Stimulated activated CD8-positive, alpha-beta memory T cell treated with anti-CD3 and anti-CD28 coated beads, Interleukin-2, amount 100 ng/mL, for 48 hours (primary cell): ENCODE measurements around the gene AKAP6.
"Not testable (repeated sequence)": the region's sequence is repeated elsewhere in the genome, so short reads cannot be mapped to it uniquely, and the experiment has no call there.

Experiments used
- DNase-seq, 2 donors: peaks; one replicate each; pipeline ENCODE4 v3.0.0-alpha.2; 2020; ENCODE audit warnings: low read depth in 2 of 2

AKAP6 gene

DNA sequence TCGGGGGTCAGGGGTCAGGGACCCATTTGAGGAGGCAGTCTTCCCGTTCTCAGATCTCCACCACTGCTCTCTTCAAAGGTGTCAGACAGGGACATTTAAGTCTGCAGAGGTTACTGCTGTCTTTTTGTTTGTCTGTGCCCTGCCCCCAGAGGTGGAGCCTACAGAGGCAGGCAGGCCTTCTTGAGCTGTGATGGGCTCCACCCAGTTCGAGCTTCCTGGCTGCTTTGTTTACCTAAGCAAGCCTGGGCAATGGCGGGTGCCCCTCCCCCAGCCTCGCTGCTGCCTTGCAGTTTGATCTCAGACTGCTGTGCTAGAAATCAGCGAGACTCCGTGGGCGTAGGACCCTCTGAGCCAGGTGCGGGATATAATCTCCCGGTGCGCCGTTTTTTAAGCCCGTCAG lies 254.3 kb downstream of the AKAP6 start:
- DNase-seq = not testable (repeated sequence)

DNA sequence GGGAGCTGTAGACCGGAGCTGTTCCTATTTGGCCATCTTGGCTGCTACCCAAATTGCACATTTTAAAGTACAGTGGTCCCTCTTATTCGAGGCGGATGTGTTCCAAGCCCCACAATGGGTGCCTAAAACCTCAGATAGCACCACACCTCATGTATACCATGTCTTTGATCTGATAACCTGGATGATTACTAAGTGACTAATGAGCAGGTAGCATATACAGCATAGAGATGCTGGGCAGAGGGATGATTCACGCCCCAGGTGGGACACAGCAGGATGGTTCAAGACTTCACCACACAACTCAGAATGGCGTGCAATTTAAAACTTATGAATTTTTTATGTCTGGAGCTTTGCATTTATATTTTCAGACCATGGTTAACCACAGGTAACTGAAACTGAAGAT lies 255.0 kb downstream of the AKAP6 start:
- DNase-seq = no peak

DNA sequence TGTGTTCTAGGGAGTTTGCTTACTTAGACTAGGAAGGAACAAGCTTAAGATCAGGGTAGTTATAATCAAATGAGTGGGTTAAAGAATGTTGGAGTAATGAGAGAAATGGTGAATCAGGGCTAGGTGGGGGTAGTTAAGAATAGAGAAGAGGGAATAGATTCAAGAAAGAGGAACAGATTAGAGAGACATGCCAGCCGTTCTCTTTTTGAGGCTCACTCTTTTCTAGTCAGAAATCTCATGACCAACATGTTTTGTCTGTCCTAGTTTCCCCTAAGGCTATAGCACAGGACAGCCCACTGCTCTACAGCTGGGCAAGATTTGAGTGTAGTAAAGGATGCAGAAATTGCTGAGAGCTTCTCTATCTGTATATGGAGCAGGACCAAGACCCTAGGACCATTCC lies 258.4 kb downstream of the AKAP6 start:
- DNase-seq = no peak

DNA sequence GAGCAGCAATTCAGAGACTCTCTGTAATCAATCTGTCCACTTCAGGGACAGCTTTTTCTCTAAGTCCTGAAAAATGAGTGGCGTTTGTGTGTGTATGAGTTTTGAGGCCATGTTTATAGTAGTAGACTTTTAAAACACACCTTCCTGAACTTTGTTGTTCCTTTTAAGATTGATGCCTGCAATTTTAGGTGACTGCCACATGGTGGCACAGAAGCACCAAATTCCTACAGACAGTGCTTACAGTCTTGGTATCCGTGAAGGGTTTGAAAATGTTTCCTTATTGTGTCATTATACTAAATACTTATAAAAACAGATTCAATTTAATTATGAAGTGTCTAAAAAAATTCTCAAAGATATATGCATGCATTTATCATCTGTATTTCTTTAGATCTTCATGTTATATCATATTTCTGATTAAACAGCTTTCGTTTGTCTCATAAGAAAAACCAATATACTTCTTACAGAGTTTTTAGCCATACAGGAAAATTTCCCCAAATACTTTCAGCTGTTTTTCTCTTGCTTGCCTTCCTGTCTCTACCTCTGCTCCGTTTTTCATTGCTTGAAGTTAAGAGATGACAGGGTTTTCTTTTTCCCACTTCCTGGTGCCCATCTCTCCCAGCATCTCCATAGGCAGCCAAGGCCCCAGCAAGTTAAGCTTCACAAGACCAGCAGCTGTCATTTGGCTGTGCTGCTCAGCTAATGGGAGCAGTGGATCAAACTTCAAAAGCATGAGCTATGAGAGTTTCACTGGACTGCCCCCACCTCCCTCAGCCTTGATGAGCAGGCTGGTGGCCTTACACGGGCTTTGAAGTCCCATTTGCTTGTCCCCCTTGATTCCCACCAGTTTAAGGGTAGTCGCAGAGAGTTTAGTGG lies 259.6 kb downstream of the AKAP6 start:
- DNase-seq = no peak

DNA sequence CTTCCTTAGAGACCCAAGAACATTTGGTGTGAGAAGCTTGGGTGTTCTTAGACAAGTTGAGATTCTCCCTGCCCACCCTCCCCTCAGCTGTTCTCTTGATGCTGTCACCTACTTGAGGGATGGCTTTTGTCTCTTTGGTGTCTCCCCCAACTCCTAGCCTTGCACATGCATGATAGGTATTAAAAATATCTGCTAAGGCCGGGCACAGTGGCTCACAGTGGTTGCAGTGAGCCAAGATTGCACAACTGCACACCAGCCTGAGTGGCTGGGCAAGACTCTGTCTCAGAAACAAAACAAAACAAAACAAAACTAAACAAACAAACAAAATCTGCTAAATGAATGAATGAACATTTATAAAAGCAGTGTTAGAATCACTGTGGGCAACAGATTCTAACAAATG lies 261.1 kb downstream of the AKAP6 start:
- DNase-seq = no peak

DNA sequence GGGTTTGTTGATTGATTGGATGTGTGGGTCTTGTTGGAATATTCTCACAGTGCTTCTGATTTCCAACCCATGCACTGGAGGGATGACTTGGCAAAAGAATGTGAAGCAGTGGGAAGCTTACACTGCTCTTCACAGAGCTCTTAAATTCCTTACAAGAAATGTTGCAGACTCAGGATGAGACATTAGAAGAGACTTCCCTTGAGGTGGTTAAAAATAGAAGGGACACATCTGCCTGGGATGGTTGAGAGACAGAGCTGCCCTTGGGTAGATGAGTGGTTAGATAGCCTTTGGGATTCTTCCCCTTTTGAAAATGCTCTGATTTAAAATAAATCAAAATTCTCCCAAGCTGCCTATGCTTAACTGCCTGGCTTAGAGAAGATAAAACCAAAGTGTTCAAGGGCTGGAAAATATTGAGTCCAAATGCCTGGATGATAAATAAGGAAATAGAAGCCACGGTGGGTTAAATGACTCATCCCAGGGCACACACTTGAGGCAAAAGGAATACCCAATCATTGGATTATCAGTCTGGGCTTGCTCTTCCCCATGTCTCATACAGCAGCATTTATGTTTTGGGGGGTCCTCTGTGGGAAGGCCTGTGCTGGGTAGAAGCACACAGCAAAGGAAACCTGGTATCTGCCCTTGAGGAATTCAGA lies 264.3 kb downstream of the AKAP6 start:
- DNase-seq = no peak

DNA sequence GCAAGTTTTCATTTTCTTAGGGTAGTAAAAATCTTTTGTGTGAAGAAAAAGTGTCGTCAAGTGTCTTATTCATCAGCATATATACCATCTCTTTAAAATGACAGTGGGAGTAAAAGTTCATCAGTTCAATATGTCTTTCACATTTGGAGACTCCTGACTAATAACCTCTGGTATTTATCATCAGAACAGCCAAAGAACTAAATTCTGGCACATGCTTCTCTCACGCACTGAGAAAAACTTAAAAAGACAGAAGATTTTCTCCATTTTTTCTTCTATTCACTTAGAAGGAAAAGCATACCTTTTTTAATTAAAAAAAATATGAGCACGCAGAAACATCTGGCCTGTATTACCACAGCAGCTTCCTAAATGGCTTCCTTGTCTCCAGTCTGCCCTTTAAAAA lies 265.7 kb downstream of the AKAP6 start:
- no peak for DNase-seq

DNA sequence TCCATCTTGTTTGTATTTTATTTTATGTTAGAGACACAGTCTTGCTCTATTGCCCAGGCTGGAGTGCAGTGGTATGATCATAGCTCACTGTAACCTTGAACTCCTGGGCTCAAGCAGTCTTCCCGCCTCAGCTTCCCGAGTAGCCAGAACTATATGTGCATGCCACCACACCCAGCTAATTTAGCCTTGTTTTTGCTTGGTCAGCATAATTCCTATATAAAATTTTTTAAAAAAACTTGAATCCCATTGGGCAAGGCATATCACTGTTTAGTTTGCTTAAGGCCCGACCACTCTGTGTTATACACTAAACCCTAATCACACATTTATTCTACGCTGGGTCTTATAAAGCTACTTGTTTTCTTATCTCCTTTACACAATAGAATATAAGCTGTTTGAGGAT lies 266.4 kb downstream of the AKAP6 start:
- DNase-seq = no peak

DNA sequence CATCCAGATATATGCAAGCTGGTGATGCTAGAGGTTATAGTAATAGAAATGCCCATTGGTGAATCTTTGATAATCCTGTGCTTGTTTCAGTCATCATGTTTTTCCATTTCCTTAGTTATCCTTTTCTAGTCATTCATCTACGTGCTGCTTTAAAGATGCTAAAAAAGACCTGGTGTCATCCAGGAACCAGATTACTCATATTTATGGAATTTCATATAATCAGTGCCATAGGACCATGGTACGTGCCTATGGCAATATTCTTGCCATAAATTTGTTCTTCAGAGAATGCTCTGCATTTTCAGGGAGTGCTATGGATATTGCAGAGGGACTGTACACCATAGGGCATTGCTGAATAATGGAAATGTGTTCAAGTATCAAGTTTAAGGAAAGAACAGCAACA lies 267.3 kb downstream of the AKAP6 start:
- DNase-seq = no peak

DNA sequence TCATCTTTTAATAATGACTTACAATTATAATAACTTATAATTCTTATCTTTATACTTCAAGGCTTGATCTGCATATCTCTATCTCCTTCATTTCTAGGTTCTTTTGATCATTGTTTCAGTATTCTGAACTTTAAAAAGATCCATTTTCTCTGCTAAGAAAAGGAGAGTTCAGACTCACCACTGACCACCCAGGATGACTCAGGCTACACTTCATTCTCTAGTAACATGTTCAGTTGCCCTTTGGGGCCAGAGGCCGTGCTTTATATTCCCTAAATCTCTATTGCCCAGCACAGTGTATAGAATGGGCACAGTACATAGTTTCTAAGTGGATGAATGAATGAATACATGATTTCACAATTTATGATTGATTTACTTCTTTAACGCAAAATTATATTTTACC lies 268.7 kb downstream of the AKAP6 start:
- no peak for DNase-seq

DNA sequence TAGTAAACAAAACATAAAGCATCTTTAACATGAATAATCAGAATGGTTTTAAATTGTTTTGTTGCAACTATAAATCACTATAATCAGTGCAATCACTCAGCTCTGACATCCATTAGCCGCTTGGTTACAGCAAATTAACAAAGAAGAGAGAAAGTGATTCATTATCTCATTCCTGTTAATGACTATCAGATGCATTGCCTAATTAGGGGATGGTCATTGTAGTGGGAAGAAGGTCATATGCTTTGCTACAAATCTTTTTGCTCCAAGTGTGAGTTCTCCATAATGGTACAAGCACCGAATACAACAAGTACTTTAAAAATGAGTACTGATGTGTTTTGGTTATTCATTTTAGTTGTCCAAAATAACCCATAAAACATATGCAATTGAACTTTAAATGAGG lies 272.0 kb downstream of the AKAP6 start:
- DNase-seq = no peak

DNA sequence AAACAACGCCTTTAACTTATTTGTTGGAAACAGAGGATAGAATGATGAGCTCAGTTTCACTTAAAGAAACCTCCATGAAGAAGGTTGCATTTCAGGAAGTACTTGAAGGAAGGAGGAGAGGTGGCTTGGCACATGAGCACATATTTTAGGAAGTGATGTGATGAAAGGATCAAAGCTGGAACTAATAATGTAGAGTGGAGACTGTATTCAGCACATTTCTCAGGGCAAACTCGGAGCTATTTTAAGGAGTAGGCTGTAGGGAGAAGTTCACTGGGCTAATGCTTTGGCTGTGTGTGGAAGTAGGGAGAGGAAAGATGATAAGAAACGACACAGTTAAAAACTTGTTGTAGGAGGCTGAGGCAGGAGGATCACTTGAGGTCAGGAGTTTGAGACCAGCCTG lies 272.8 kb downstream of the AKAP6 start:
- DNase-seq = no peak

DNA sequence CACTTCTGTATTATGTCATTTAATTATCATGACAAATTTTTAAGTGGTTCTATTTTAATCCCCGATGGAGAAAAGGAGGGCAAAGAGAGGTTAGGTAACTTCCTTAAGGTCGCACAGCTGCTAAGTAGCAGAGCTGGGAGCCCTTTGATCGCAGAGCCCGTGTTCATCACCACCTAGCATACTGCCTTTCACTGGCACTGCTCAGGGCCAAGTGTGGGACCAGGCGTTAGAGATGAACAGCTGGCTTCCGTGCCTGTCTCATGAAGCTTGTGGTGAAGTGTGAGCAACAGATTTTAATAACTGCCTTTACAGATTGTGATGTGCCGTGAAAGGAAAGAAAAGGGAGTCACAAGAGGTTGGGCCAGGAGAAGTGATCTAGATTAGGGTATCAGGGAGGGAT lies 273.6 kb downstream of the AKAP6 start:
- DNase-seq = no peak

DNA sequence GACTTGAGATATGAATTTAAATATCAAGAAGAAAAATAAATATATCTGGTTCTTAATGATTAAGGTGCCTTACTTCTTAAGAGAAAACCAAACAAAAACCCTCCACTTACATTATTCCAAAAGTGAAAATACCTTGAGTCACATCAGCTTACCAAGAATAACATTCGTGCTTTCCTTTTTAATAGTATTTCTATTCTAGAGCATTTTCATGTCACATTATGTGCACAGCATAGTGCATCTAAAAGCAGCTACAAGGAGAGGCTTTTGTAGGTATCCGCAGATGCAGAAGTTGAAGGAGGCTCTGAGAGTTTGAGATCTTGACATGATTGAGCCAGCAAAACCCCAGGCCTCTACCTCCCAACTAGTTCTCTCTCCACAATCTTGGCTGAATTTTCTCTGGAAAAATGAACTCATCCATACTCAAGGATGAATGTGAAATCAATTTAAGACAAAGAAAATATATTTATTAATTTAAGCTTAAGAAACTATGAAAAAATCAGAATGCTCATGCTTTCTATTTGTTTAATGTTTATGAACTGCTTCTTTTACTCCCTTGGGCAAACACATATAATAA lies 275.0 kb downstream of the AKAP6 start:
- DNase-seq = no peak

DNA sequence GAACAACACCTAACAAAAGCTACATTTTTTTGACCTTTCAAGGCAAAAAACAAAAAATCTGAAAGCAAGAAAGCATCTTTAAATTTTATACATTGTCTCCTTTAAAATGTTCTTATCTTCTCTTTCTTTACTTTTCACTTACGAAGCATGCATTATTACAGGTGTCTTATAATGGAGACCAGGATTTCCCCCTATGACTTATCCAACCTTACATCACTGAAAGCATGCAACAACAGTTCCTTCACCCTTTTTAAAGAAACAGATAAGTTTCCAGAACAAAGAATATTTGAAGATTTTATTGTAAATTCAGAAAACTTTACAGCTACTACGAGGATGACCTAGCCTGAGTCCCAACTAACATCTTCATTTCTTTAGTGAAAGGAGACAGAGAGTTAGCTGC lies 277.2 kb downstream of the AKAP6 start:
- no peak for DNase-seq

DNA sequence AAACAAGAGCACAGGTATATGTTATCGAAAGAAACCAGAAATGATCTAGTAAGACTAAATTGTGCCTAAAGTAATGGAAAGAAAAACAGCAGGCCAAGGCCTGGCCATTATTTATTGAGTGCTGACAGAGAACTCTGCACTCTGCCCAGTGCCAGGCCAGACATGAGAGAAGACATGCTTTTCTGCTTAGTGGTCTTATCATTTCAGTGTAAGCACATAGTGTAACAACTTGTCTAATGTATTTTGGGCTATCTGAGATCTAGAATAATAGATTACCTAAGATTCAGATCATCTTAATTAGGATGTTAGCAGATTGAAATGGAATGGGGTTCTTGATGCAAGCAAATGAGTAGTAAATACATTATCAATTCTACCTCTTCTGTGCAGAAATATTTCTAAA lies 278.3 kb downstream of the AKAP6 start:
- DNase-seq = no peak

DNA sequence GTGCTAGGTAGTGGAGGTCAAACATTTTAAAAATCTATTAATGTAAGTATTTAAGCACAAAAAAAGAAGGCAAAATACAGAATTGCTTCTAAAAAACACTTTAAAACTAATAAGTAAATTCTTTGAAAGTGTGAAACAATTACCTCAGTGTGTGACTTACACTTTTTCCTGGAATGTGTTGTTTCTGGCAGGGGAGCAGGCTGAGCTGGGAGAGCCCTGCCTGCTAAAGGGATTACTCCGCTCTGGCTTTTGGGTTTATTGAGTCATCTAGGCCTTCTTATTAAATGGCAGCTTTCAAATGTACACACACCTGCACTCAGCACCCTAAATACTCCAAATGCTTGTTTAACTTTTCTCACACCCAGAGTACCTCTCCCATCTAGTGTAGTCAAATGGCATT lies 279.8 kb downstream of the AKAP6 start:
- DNase-seq = no peak

DNA sequence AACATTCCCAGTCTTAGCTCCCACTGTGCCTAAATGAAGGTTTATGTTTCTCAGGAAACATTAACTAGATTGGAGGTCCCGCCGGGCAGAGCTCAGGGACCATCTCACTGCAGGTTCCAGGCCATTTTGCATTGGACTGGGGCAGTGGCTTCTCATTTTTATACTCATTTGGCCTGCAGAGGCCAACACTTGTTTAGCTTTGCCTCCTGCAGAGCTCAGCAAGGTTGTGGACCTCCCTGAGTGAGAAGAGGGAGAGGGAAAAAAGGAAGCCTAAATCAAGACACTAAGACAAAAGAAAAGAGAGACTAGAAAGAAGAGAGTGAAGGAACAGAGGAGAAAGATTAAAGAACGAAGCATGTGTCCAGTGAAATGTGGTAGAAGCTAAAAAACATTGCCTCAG lies 280.3 kb downstream of the AKAP6 start:
- DNase-seq = no peak

DNA sequence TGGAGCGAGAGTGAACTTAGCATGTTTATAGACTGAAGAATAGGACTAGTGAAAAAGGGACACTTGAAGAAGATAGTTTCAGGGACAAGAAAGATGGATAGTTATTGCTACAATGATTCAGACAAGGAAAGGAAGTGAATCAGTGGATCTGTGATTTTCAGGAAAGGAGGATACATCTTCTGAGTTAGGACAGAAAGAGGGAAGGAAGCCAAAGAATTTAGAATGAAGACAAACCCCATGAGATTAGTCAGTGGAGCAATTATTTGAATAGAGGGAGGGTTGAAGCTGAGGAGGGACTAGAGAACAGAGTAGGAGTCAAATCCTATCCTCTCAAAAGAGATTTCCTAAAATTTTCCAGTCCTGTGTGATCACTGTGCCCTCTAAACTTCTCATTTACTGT lies 282.7 kb downstream of the AKAP6 start:
- DNase-seq = no peak

DNA sequence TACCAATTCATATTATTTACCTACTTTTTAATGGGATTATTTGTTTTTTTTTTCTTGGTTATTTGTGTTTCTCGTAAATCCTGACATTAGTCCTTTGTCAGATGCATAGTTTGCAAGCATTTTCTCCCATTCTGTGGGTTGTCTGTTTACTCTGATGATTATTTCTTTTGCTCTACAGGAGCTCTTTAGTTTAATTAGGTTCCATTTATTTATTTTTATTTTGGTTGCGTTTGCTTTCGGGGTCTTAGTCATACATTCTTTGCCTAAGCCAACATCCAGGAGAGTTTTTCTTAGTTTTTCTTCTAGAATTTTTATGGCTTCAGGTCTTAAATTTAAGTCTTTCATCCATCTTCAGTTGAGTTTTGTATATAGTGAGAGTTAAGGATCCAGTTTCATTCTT lies 289.9 kb downstream of the AKAP6 start:
- no peak for DNase-seq

DNA sequence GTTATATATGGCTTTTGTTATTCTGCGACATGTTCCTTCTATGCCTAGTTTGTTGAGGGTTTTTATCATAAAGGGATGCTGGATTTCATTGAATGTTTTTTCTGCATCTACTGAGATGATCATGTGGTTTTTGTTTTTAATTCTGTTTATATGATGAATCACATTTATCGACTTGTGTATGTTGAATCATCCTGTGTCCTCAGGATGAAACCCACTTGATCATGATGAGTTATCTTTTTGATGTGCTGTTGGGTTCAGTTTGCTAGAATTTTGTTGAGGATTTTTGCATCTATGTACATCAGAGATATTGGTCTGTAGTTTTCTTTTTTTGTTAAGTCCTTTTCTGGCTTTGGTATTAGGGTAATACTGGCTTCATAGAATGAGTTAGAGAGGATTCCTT lies 291.2 kb downstream of the AKAP6 start:
- no peak for DNase-seq

DNA sequence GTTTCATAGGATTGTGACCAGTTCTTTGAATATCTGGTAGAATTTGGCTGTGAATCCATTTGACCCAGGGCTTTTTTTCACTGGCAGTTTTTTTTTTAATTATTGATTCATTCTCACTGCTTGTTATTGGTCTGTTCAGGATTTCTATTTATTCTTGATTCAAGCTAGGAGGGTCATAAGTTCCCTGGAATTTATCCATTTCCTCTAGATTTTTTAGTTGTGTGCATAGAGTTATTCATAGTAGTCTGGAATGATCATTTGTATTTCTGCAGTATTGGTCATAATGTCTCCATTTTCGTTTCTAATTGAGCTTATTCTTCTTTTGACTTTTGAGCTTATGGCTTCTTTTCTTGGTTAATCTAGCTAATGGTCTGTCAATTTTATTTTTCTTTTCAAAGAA lies 291.6 kb downstream of the AKAP6 start:
- DNase-seq = no peak

DNA sequence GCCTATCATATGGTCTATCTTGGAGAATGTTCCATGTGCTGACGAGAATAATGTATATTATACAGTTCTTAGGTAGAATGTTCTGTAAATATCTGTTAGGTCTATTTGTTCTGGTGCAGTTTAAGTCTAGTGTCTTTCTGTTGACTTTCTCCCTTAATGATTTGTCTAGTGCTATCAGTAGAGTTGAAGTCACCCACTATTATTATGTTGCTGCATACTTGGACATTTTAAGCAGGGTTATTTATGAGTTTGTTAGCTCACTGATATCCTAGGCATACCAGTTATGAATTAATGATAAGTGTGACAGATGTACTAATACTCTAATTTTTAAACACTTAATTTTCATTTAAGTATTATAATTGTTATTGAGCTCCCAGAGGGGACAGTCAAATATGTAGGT lies 292.5 kb downstream of the AKAP6 start:
- no peak for DNase-seq
